Lower leg skin (tissue), 3 donors: ENCODE results near the gene ERG.

Experiments
- POLR2A ChIP-seq, 2 donors: fragments of 450-650 bp; IDR thresholded peaks; one replicate each; pipeline ENCODE4 v1.6.1; 2016 to 2017; ENCODE audit warnings: antibody characterized with exemption in 2 of 2, mild to moderate bottlenecking in 1 of 2, moderate library complexity in 1 of 2
- TF ChIP-seq, protein P1 (sequence below), 3 donors: fragments of 450-650 bp; IDR thresholded peaks; one replicate each; pipeline ENCODE4 v1.5.1; 2016; ENCODE audit warnings: antibody characterized with exemption in 3 of 3, mild to moderate bottlenecking in 3 of 3, moderate library complexity in 2 of 3

- no peak for TF ChIP-seq POLR2A (IDR thresholded peaks at IDR 0.05)
- TF ChIP-seq, protein P1, sequence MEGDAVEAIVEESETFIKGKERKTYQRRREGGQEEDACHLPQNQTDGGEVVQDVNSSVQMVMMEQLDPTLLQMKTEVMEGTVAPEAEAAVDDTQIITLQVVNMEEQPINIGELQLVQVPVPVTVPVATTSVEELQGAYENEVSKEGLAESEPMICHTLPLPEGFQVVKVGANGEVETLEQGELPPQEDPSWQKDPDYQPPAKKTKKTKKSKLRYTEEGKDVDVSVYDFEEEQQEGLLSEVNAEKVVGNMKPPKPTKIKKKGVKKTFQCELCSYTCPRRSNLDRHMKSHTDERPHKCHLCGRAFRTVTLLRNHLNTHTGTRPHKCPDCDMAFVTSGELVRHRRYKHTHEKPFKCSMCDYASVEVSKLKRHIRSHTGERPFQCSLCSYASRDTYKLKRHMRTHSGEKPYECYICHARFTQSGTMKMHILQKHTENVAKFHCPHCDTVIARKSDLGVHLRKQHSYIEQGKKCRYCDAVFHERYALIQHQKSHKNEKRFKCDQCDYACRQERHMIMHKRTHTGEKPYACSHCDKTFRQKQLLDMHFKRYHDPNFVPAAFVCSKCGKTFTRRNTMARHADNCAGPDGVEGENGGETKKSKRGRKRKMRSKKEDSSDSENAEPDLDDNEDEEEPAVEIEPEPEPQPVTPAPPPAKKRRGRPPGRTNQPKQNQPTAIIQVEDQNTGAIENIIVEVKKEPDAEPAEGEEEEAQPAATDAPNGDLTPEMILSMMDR (IDR thresholded peaks at IDR 0.05) = no peak
Measured at GRCh38 chr21:38520511-38520910, 22.2 kb upstream of the ERG start.
